B cell (primary cell): ENCODE measurements around the gene DNAH3. TPM values are rescaled to one million over a fixed set of nuclear protein-coding genes. Genes with fewer than 3 reads are reported as not detected.

Experiments used
- ATAC-seq: fragments of 200-7000 bp; cut with Tn5 transposase; one replicate; pipeline ENCODE4 v1.10.0; 2021; ENCODE audit warnings: low read depth, mild to moderate bottlenecking, moderate number of reproducible peaks, moderate library complexity
- CTCF ChIA-PET: fragments of 350-600 bp; sonication (Branson Sonifier 250); formaldehyde crosslinking; loops from one replicate; lab custom pipeline; 2021; ENCODE audit warnings: antibody characterized with exemption, inconsistent platforms; lab: Charles Lee
- POLR2A ChIA-PET: fragments of 350-600 bp; sonication (Branson Sonifier 250); formaldehyde crosslinking; loops from one replicate; lab custom pipeline; 2021; ENCODE audit warnings: antibody characterized with exemption; lab: Charles Lee
- DNase-seq: peaks from one replicate; pipeline ENCODE4 v3.0.0; 2013
- H2AFZ ChIP-seq: 2 replicates; pipeline ENCODE4 v1.6.1; 2012; ENCODE audit warnings: mild to moderate bottlenecking, low read depth, low read length; ENCODE audit not compliant: insufficient read depth, poor library complexity, severe bottlenecking
- H3K27ac ChIP-seq, 2 donors: 1 replicate in 1 of 2; 2 replicates in 1 of 2; pipeline ENCODE4 v1.5.1; 2012 to 2013; ENCODE audit warnings: low read length in 2 of 2, mild to moderate bottlenecking in 2 of 2, moderate library complexity in 1 of 2
- H3K27me3 ChIP-seq, 4 experiments: fragments of 200-600 bp in 1 of 4; sonication (generic) in 1 of 4; replicated peaks in 1 of 4; 1 replicate in 2 of 4; 2 replicates in 2 of 4; pipeline versions ENCODE4 v1.6.1 to v1.7.0; 2013 to 2016; ENCODE audit warnings: low read length in 3 of 4, mild to moderate bottlenecking in 2 of 4, mixed read lengths in 1 of 4, moderate library complexity in 1 of 4; ENCODE audit not compliant: insufficient read depth in 4 of 4, control insufficient read depth in 3 of 4; ENCODE audit errors: control extremely low read depth in 1 of 4
- H3K36me3 ChIP-seq, 2 experiments: replicated peaks in 1 of 2; 1 replicate in 1 of 2; 2 replicates in 1 of 2; pipeline versions ENCODE4 v1.6.1 to v1.7.1; 2013; ENCODE audit warnings: low read length in 1 of 2; ENCODE audit not compliant: insufficient read depth in 2 of 2, control insufficient read depth in 1 of 2; ENCODE audit errors: control extremely low read depth in 1 of 2, extremely low read depth in 1 of 2
- H3K4me1 ChIP-seq, 2 donors: fragments of 200-600 bp in 1 of 2; sonication (generic) in 1 of 2; 1 replicate in 1 of 2; 2 replicates in 1 of 2; pipeline versions ENCODE4 v1.5.1 to v1.6.1; 2013 to 2017; ENCODE audit warnings: low read length in 2 of 2; ENCODE audit not compliant: control insufficient read depth in 2 of 2, insufficient read depth in 2 of 2
- H3K4me2 ChIP-seq: replicated peaks from 2 replicates; pipeline ENCODE3; 2012; ENCODE audit warnings: mild to moderate bottlenecking, low read depth, low read length; ENCODE audit not compliant: poor library complexity, severe bottlenecking
- H3K4me3 ChIP-seq, 5 experiments: fragments of 200-600 bp in 1 of 5; sonication (generic) in 1 of 5; 1 replicate in 3 of 5; 2 replicates in 2 of 5; pipeline versions ENCODE4 v1.5.1 to v1.7.0; 2011 to 2016; ENCODE audit warnings: low read length in 4 of 5, mild to moderate bottlenecking in 4 of 5, low read depth in 2 of 5, control low read depth in 1 of 5, moderate library complexity in 1 of 5; ENCODE audit not compliant: insufficient read depth in 1 of 5; ENCODE audit errors: control extremely low read depth in 1 of 5, extremely low read depth in 1 of 5
- H3K79me2 ChIP-seq: fragments of 200-600 bp; sonication (generic); one replicate; pipeline ENCODE4 v1.6.0; 2016; ENCODE audit warnings: low read length; ENCODE audit not compliant: control insufficient read depth, insufficient read depth
- H3K9ac ChIP-seq: fragments of 200-600 bp; sonication (generic); 2 replicates; pipeline ENCODE4 v1.6.1; 2017; ENCODE audit warnings: mild to moderate bottlenecking, low read length, moderate library complexity
- H3K9me3 ChIP-seq, 3 donors: one replicate each; pipeline versions ENCODE4 v1.6.1 to v1.7.1; 2013; ENCODE audit warnings: low read length in 2 of 3; ENCODE audit not compliant: control insufficient read depth in 2 of 3, insufficient read depth in 1 of 3; ENCODE audit errors: control extremely low read depth in 1 of 3
- H4K20me1 ChIP-seq: 2 replicates; pipeline ENCODE4 v1.6.0; 2012; ENCODE audit warnings: mild to moderate bottlenecking, low read length; ENCODE audit not compliant: insufficient read depth, control insufficient read depth, poor library complexity, severe bottlenecking
- H3K27ac Mint-ChIP-seq: one replicate; pipeline ENCODE4 v1.8.0; 2021; ENCODE audit warnings: mixed read lengths
- H3K27me3 Mint-ChIP-seq: one replicate; pipeline ENCODE4 v1.8.0; 2021; ENCODE audit warnings: mixed read lengths
- H3K4me1 Mint-ChIP-seq: one replicate; pipeline ENCODE4 v1.8.0; 2021; ENCODE audit warnings: mixed read lengths
- H3K4me3 Mint-ChIP-seq: one replicate; pipeline ENCODE4 v1.8.0; 2021; ENCODE audit warnings: mixed read lengths
- H3K9me3 Mint-ChIP-seq: one replicate; pipeline ENCODE4 v1.8.0; 2022; ENCODE audit warnings: mixed read lengths; ENCODE audit not compliant: insufficient read depth
- CTCF ChIP-seq: fragments of 200-600 bp; IDR thresholded peaks from one replicate; pipeline ENCODE4 v1.8.0; 2022; ENCODE audit warnings: antibody characterized with exemption, mild to moderate bottlenecking
- EZH2 ChIP-seq: IDR thresholded peaks from 2 replicates; pipeline ENCODE4 v1.6.1; 2012; ENCODE audit warnings: borderline replicate concordance, low read depth, mild to moderate bottlenecking, moderate library complexity, low read length; ENCODE audit not compliant: insufficient read depth, poor library complexity, severe bottlenecking
- WGBS: methylation state at CpG from one replicate; pipeline ENCODE4 v1.1.5; 2013; ENCODE audit warnings: missing lambda C conversion rate; ENCODE audit not compliant: insufficient coverage; 5-methylcytosine and 5-hydroxymethylcytosine counted together
- intact Hi-C: fragments of 100-400 bp; cut with micrococcal nuclease; formaldehyde crosslinking; loops from one replicate; pipeline ENCODE4 v1.10.0; 2022
- polyA plus RNA-seq: library from polyadenylated mRNA; depleted of rRNA; stranded (reverse); fragments of >200 nt; gene quantifications from 2 replicates; pipeline ENCODE4 v1.2.3, GENCODE V29; 2012
- total RNA-seq, 2 donors: library from RNA; stranded (reverse); fragments of 120-200 nt in 1 of 2; gene quantifications; 1 replicate in 1 of 2; 2 replicates in 1 of 2; pipeline versions ENCODE4 v1.2.3 to v1.2.4, GENCODE V29; 2013 to 2022

DNAH3 gene
- total and polyA plus RNA-seq, 2 donors (not counting 1 experiment from before 2014, with no cell fraction given), result not detected

- no peak for DNase-seq
- no peak overlapping the region for H3K4me3 Mint-ChIP-seq
- ChIA-PET CTCF (no interaction called here), POLR2A (no interaction called here)
- Histone ChIP-seq H3K27me3 (peaks cover 0 to 7% (median 3%) of the 10 kb centered on the region in 4 experiments), H3K36me3 (no peaks in the 10 kb centered on the region), H3K79me2 (no peaks in the 10 kb centered on the region), H4K20me1 (no peaks in the 10 kb centered on the region), H3K9ac (no peak overlapping the region), H2AFZ (no peak overlapping the region), H3K9me3 (no peaks in the 10 kb centered on the region), H3K4me2 (no peak overlapping the region), H3K4me3 (no peak overlapping the region), H3K4me1 (no peaks in the 10 kb centered on the region), H3K27ac (no peak overlapping the region)
- no peaks in the 10 kb centered on the region for H3K9me3 Mint-ChIP-seq
- TF ChIP-seq EZH2 (no peak), CTCF (no peak)
- intact Hi-C loops, result loop anchor here (5.0 kb wide), 1 partner anchor 252 kb away; no protein-coding TSS in a partner anchor
- ATAC-seq, result no peak
- no peak overlapping the region for H3K27ac Mint-ChIP-seq
- H3K27me3 Mint-ChIP-seq, result peaks cover 31% of the 10 kb centered on the region
- WGBS, result 58% methylated on average over 6 of the region's 9 CpGs
- no peaks in the 10 kb centered on the region for H3K4me1 Mint-ChIP-seq
These were observed 46.4 kb downstream of the DNAH3 start for GRCh38 chr16:21103941-21104860.
